HL-60 (cell line): ENCODE data around the gene PGM2.
"Not testable (repeated sequence)": the region's sequence is repeated elsewhere in the genome, so short reads cannot be mapped to it uniquely, and the experiment has no call there.

Source experiments
- TF ChIP-seq, protein P1 (sequence below): IDR thresholded peaks from one replicate; pipeline ENCODE4 v1.5.1; 2011; ENCODE audit warnings: low read length, control low read depth, inconsistent platforms; ENCODE audit not compliant: insufficient read depth
- TF ChIP-seq, protein P2 (sequence below): IDR thresholded peaks from 2 replicates; pipeline ENCODE4 v1.6.1; 2012; ENCODE audit warnings: low read depth; ENCODE audit not compliant: insufficient replicate concordance

DNA sequence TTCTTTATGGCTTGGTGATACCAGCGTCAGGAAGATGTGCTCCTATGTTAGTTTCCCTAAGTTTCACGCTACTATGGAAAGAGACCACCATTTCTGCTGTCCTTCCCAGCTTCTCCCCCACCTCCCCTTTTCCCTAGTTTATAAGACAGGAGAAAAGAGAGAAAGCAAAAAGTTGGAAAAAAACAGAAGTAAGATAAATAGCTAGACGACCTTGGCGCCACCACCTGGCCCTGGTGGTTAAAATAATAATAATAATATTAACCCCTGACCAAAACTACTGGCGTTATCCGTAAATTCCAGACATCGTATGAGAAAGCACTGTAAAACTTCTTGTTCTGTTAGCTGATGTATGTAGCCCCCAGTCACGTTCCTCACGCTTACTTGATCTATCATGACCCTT is 985 bp upstream of the PGM2 start:
- TF ChIP-seq, protein P1, sequence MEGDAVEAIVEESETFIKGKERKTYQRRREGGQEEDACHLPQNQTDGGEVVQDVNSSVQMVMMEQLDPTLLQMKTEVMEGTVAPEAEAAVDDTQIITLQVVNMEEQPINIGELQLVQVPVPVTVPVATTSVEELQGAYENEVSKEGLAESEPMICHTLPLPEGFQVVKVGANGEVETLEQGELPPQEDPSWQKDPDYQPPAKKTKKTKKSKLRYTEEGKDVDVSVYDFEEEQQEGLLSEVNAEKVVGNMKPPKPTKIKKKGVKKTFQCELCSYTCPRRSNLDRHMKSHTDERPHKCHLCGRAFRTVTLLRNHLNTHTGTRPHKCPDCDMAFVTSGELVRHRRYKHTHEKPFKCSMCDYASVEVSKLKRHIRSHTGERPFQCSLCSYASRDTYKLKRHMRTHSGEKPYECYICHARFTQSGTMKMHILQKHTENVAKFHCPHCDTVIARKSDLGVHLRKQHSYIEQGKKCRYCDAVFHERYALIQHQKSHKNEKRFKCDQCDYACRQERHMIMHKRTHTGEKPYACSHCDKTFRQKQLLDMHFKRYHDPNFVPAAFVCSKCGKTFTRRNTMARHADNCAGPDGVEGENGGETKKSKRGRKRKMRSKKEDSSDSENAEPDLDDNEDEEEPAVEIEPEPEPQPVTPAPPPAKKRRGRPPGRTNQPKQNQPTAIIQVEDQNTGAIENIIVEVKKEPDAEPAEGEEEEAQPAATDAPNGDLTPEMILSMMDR, result not testable (repeated sequence)
- TF ChIP-seq, protein P2, sequence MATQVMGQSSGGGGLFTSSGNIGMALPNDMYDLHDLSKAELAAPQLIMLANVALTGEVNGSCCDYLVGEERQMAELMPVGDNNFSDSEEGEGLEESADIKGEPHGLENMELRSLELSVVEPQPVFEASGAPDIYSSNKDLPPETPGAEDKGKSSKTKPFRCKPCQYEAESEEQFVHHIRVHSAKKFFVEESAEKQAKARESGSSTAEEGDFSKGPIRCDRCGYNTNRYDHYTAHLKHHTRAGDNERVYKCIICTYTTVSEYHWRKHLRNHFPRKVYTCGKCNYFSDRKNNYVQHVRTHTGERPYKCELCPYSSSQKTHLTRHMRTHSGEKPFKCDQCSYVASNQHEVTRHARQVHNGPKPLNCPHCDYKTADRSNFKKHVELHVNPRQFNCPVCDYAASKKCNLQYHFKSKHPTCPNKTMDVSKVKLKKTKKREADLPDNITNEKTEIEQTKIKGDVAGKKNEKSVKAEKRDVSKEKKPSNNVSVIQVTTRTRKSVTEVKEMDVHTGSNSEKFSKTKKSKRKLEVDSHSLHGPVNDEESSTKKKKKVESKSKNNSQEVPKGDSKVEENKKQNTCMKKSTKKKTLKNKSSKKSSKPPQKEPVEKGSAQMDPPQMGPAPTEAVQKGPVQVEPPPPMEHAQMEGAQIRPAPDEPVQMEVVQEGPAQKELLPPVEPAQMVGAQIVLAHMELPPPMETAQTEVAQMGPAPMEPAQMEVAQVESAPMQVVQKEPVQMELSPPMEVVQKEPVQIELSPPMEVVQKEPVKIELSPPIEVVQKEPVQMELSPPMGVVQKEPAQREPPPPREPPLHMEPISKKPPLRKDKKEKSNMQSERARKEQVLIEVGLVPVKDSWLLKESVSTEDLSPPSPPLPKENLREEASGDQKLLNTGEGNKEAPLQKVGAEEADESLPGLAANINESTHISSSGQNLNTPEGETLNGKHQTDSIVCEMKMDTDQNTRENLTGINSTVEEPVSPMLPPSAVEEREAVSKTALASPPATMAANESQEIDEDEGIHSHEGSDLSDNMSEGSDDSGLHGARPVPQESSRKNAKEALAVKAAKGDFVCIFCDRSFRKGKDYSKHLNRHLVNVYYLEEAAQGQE, result not testable (repeated sequence)
